Measurements from ENCODE around the gene BAZ2B.
"Not testable (repeated sequence)": the region's sequence is repeated elsewhere in the genome, so short reads cannot be mapped to it uniquely, and the experiment has no call there.

Gene BAZ2B

GRCh38 chr2:159571540-159572260, 44.6 kb downstream of the BAZ2B start:
- DNase-seq = no peak

GRCh38 chr2:159564081-159564480, 52.3 kb downstream of the BAZ2B start:
- DNase-seq = no peak

DNA sequence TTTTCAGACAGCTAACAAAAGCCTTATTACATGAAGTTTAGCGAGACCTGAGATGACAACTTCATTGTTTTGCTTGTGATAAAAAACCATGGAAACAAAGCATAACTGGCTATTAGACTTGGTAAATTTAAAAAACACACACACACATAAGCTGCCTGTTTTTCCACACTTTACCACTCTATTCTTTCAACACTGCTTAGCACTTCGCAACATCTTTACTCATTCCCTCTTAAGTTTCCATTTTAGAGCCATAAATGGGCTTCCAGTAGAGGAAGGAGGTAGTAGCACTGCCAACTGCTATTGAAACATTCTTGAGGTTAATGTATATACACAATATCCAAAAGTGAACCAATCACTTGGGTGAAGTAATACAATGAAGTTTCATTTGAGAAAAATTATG, 54.1 kb downstream of the BAZ2B start:
- DNase-seq = no peak

DNA sequence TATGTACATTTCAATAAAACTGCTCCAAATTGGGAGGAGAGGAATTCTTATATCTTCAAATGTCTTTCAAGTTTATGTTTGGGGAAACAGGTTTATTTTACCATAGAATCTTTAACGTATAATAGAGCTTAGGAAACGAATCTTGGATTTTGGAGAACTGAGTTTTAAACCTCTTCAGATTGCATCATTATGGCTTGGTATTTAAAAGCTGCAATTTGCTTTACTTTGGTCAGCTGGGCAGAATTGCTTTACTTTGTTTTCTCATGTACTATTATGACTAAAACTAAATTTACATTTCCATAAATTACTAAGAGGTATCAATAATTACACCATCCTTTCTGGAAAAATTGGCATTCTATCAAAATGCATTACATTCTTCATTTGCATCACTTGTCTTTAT, 54.6 kb downstream of the BAZ2B start:
- no peak for DNase-seq

GRCh38 chr2:159561242-159561641, 55.1 kb downstream of the BAZ2B start:
- no peak for DNase-seq

DNA sequence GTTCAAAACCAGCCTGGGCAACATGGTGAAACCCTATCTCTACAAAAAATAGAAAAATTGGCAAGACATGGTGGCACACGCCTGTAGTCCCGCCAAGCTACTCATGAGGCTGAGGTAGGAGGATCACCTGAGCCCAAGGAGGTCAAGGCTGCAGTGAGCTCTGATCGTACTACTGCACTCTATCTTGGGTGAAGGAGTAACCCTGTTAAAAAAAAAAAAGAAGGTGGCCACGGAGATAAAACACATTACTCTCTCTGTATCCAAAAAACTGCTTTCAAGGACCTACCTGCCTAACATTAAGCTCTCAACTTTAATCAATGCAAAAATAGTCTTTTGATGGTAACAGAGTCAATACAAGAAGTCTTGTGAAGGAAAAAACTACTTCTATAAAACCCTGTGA, 57.3 kb downstream of the BAZ2B start:
- no peak for DNase-seq

DNA sequence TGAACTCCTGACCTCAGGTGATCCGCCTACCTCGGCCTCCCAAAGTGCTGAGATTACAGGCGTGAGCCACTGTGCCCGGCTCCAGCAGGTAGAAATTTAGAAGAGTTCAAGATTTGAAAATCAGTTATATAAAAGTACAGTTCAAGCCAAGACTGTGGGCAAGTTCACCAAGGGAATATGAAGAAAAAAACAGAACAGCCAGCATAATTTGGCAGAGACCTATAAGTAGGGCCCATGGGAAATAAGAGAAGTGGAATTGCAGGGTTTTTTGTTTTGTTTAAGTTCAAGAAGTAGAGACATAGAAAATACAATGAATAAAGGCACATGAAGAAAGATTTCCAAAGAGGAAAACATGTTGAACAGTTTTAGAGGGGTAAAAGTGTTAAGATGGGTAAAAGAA, 57.9 kb downstream of the BAZ2B start:
- DNase-seq = no peak

DNA sequence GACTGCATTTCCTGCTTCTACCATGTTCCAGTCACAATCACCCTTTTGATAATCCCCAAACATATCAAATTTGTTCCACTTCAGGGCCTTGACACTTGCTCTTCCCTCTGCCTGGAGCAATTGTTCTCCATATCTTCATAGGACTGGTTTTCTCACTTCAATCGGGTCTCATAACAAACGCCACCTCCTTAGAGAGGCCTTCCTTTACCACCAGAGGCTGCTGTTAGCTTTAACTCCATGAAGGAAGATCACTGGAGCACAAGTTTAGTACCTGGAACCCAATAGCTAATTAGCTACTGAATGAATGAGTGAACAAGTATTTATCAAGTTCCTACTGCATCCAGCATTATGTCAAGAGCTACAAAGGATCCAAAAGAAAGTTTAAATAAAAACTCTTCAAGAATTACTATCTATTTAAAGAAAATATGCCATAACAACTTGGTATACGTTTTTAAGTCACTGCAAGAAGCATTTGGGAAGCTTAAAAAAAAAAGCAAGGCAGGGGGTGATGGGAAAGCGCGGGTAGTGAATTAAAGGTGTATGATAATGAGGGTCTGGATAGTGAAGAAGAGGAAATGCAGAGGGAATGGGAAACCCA, 58.8 kb downstream of the BAZ2B start:
- no peak for DNase-seq

DNA sequence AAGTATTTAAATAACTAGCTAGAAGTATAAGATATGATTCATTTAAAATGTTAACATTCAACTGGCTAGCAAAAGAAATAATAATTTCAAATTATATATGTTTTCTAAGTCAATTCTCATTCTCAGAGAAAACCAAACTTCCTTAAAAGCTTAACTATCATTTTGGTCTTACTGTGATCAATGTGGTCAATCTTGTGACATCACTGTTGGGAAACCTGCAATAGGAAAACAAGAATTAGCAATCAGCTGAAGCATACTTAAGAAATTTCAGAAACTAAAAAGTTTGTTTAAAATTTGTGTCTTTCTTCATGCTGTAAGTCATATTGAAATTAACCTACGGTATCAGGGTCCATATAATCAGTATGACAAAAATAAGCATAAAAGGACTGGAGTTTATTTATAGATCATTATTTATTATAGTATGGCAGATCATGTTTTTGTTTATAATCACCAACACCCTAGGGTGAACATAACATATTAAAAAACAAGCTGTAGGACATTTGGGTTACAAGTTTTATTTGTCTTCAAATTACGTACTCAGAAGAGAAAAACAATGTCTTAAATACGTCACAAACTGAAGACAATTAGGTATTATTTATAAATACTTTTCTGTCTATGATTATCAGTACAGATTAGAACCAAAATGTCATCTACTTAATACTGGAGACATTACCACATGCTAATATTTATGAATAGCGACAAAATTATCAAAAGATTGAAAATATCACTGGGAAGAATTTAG, 60.5 kb downstream of the BAZ2B start:
- no peak for DNase-seq

GRCh38 chr2:159553727-159554126, 62.6 kb downstream of the BAZ2B start:
- DNase-seq = no peak

DNA sequence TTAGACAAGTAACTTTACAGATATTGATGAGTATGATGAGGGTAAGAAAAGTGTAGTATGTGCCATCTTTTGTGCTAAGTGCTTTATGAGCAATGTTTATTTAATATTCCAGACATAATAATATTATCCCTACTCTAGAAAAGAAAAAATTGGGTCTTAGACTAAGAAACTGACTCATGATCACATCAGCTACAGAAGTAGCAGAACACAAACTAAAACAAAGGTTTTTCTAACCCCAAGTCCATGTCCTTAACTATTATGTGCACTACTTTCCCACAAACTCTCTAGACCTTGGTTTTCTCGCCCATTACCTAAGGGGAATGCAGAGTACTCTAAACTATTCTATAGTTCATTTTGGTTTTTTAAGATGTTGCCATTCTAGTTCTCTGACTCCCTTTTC, 64.5 kb downstream of the BAZ2B start:
- no peak for DNase-seq

- DNase-seq = no peak
These were observed 66.1 kb downstream of the BAZ2B start for GRCh38 chr2:159550231-159550630.

DNA sequence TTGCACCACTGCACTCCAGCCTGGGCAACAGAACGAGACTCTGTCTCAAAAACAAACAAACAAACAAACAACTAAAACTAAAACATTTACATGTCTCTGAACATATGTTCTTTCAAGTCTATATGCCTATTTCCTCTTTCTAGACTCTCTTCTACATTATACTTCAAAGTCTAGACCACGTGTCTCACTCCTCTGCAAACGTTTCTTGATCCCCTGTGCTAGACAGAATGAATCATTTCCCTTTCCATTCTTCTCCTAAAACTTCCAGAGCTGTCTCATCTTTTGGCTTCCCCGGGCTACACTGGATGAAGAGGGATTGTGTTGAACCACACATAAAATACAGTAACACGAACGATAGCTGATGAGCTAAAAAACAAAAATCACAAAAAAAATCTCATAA, 67.1 kb downstream of the BAZ2B start:
- no peak for DNase-seq

DNA sequence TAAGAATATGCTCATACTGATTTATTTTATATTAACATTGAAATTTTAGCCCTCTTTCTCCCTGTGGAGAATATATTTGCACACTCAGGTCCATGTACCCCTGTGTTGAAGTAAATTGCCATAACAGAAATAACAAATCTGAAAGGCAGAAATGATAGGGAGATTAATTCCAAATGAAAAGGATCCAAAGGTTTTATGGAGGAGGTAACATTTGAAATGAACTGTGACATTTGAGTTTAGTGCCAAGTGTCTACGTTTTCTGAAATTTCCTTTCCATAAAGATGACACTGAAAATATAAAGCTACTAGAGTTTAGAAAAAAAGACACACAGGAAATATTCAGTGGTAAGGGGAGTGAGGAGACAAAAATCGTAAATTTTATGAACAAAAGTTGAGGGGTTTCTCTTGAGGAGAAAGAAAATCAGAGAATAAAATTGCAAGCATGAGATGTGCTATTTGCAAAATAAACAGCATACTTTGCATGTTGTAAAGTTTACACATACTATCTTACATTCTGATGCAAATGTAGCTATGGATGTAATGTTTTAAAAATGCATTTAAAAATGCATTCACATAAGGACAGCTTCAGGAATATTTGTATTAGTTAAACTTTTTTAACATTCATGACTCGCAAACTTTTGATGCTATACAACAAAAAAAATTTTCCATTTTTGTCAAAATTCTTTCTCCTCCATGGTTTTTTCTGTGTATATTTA, 69.5 kb downstream of the BAZ2B start:
- no peak for DNase-seq

DNA sequence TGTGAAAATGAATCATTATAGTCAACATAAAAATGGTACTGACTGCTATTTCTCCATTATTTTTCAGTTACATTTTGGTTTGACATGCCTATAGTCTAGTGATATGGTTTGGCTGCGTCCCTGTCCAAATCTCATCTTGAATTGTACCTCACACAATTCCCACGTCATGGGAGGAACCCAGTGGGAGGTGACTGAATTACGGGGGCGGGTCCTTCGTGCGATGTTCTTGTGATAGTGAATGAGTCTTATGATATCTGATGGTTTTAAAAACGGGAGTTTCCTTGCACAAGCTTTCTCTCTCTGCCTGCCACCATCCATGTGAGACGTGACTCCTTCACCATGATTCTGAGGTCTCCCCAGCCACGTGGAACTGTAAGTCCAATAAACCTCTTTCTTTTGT, 70.3 kb downstream of the BAZ2B start:
- DNase-seq = no peak

GRCh38 chr2:159545085-159545484, 71.3 kb downstream of the BAZ2B start:
- no peak for DNase-seq

DNA sequence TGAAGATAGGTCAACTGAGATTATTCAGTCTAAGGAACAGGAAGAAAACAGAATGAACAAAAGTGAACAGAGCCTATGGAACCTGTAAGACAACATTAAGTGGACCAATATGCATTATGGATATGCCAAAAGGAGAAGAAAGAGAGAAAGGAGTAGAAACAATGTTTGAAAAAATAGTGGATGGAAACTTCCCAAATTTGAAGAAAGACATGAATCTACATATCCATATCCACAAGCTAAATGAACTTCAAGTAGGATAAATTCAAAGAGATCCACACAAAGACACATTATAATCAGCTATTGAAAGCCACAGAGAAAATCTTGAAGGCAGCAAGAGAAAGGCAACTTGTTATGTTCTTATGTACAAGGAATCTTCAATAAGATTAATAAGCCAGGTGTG, 74.2 kb downstream of the BAZ2B start:
- no peak for DNase-seq

- DNase-seq = no peak
These were observed 76.6 kb downstream of the BAZ2B start for GRCh38 chr2:159539701-159540100.

GRCh38 chr2:159538801-159539200, 77.5 kb downstream of the BAZ2B start:
- no peak for DNase-seq

- DNase-seq = not testable (repeated sequence)
These were observed 81.1 kb downstream of the BAZ2B start for GRCh38 chr2:159535261-159535660.

- DNase-seq = no peak
These were observed 84.9 kb downstream of the BAZ2B start for GRCh38 chr2:159531475-159531874.

DNA sequence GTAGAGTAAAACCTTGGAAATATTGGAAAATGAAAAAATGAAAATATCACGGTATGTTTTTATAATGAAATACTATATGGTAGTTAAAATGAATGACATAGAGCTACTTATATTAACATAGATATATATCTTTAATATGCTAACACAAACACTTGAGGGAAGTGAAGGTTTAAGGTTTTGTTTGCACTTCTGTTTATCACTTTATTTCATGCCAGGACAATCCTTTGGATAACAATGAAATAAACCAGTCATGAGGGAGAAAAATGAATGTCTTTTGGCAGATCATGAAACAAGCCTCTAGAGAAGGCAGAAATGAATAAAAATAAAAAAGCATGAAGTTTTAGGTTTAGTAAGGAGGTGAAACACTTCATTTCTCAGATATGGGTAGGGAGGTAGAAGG, 89.9 kb downstream of the BAZ2B start:
- DNase-seq = no peak

GRCh38 chr2:159525012-159525411, 91.3 kb downstream of the BAZ2B start:
- no peak for DNase-seq

- no peak for DNase-seq
These were observed 95.1 kb downstream of the BAZ2B start for GRCh38 chr2:159521272-159521671.
